H1 (cell line): ENCODE results near the gene GRID1. TPM values are rescaled to one million over a fixed set of nuclear protein-coding genes. Genes with fewer than 3 reads are reported as not detected.

Experiments
- CBX8 ChIP-seq: fragments of 300-800, 300-1000 bp; sonication (generic); IDR thresholded peaks from 2 replicates; pipeline ENCODE4 v1.7.1; 2016; ENCODE audit warnings: low read depth, low read length, borderline replicate concordance
- CEBPB ChIP-seq: IDR thresholded peaks from 2 replicates; pipeline ENCODE4 v1.6.1; 2012; ENCODE audit warnings: low read depth, low read length
- CHD2 ChIP-seq: IDR thresholded peaks from 2 replicates; pipeline ENCODE4 v1.6.1; 2012; ENCODE audit warnings: low read length, improper control_type of control experiment
- HDAC6 ChIP-seq: IDR thresholded peaks from one replicate; pipeline ENCODE4 v1.7.1; 2012; ENCODE audit warnings: low read depth, mild to moderate bottlenecking, inconsistent platforms, low read length, moderate library complexity
- NANOG ChIP-seq: IDR thresholded peaks from 2 replicates; pipeline ENCODE4 v1.6.1; 2011; ENCODE audit warnings: low read length, low read depth, mild to moderate bottlenecking, inconsistent platforms; ENCODE audit not compliant: insufficient read depth, poor library complexity, severe bottlenecking
- NRF1 ChIP-seq: IDR thresholded peaks from 2 replicates; pipeline ENCODE4 v1.6.1; 2011; ENCODE audit warnings: mild to moderate bottlenecking, low read depth, low read length, improper control_type of control experiment
- ZNF274 ChIP-seq: IDR thresholded peaks from 2 replicates; pipeline ENCODE4 v1.7.0; 2012; ENCODE audit warnings: low read length, borderline replicate concordance; ENCODE audit errors: extremely low read depth
- polyA plus RNA-seq, 7 experiments: library from polyadenylated mRNA; depleted of rRNA in 3 of 7; stranded (reverse) in 5 of 7; unstranded in 2 of 7; fragments of >200 nt in 5 of 7; fragments of 200-250 nt in 2 of 7; gene quantifications; 1 replicate in 5 of 7; 2 replicates in 1 of 7; 4 replicates in 1 of 7; pipeline versions ENCODE4 v1.2.1 to v1.2.3, GENCODE V29; 2011 to 2013; ENCODE audit warnings: missing spikeins in 2 of 7, mixed read lengths in 2 of 7
- total RNA-seq: library from RNA; stranded (reverse); fragmentation: NEBNext Ultra II Directional; extraction: Animal tissue kit (Norgen Biotek cat#: 25700); gene quantifications from 2 replicates; pipeline ENCODE4 v1.2.1, GENCODE V29; 2021
- TF ChIP-seq, protein P1 (sequence below): IDR thresholded peaks from 2 replicates; pipeline ENCODE4 v1.6.1; 2012; ENCODE audit warnings: inconsistent platforms
- TF ChIP-seq, protein P2 (sequence below): IDR thresholded peaks from 2 replicates; pipeline ENCODE4 v1.6.1; 2011; ENCODE audit warnings: low read length, improper control_type of control experiment

Gene GRID1
- total and polyA plus RNA-seq, 2 of the 8 experiments (the other 6 are each of a cell fraction or from before 2014, with no cell fraction given): 0.22 to 0.30 TPM

DNA sequence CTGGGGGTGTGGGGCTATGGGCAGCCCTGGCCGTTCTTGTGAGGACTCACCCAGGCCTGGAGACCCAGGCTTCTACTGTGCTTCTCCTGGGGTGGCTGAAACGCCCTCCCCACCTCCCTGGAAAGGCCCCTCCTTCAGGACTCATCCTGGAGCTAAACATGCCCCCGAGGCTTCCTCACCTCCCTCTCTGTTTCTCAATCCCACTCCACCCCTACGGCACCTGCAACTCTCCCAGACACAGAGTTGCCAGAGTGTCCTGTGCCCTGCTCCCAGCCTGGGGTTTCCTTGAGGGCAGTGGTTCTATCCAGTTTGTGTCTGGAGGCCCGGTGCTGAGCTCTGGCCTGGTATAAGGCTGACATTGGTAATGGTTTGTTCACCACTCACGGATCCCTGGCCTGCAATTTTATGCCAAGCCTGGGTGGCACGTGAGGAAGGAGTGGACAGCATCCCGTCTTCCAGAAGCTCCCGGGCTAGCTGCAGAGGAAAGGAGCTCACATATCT lies 68.0 kb downstream of the GRID1 start (continued):
- TF ChIP-seq, protein P1, sequence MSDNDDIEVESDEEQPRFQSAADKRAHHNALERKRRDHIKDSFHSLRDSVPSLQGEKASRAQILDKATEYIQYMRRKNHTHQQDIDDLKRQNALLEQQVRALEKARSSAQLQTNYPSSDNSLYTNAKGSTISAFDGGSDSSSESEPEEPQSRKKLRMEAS: no peak
- TF ChIP-seq CBX8: no peak
- no peak for TF ChIP-seq ZNF274
- no peak for TF ChIP-seq NANOG
- no peak for TF ChIP-seq CEBPB
- no peak for TF ChIP-seq NRF1
- TF ChIP-seq CHD2: no peak
- no peak for TF ChIP-seq HDAC6
- TF ChIP-seq, protein P2, sequence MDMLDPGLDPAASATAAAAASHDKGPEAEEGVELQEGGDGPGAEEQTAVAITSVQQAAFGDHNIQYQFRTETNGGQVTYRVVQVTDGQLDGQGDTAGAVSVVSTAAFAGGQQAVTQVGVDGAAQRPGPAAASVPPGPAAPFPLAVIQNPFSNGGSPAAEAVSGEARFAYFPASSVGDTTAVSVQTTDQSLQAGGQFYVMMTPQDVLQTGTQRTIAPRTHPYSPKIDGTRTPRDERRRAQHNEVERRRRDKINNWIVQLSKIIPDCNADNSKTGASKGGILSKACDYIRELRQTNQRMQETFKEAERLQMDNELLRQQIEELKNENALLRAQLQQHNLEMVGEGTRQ: no peak
- TF ChIP-seq, all 59 proteins: peak for 0
